CD4-positive, alpha-beta T cell treated with Interleukin-6 for 4 hours (primary cell): ENCODE measurements around the gene STRIP1.

ENCODE experiments used
- DNase-seq: peaks from one replicate; pipeline ENCODE4 v3.0.0-alpha.2; 2020; ENCODE audit warnings: mixed read lengths

The STRIP1 gene

GRCh38 chr1:110034451-110035235, at the start of gene STRIP1:
TSS of gene STRIP1 (plus strand) at chr1:110034624. CDS start at chr1:110034638, 14 bp downstream.
- DNase-seq, result peak; percentile 93

- DNase-seq, result no peak
Measured at GRCh38 chr1:109985247-109986053, 49.0 kb upstream of the STRIP1 start.

GRCh38 chr1:109986054-109986444, 48.4 kb upstream of the STRIP1 start:
- no peak for DNase-seq

GRCh38 chr1:109988349-109988914, 46.0 kb upstream of the STRIP1 start:
- DNase-seq, result no peak

- DNase-seq, result no peak
Measured at GRCh38 chr1:109989506-109990301, 44.7 kb upstream of the STRIP1 start.

- DNase-seq, result no peak
Measured at GRCh38 chr1:109990302-109990653, 44.1 kb upstream of the STRIP1 start.

- DNase-seq, result no peak
Measured at GRCh38 chr1:109991400-109991925, 43.0 kb upstream of the STRIP1 start.

GRCh38 chr1:109993885-109994284, 40.5 kb upstream of the STRIP1 start:
- DNase-seq, result no peak

GRCh38 chr1:109994654-109995053, 39.8 kb upstream of the STRIP1 start:
- no peak for DNase-seq

GRCh38 chr1:109995536-109995935, 38.9 kb upstream of the STRIP1 start:
- no peak for DNase-seq

- DNase-seq, result no peak
Measured at GRCh38 chr1:109996476-109996875, 37.9 kb upstream of the STRIP1 start.

- DNase-seq, result no peak
Measured at GRCh38 chr1:109997204-109997866, 37.1 kb upstream of the STRIP1 start.

- DNase-seq, result no peak
Measured at GRCh38 chr1:109997867-109998229, 36.6 kb upstream of the STRIP1 start.

GRCh38 chr1:110002695-110003094, 31.7 kb upstream of the STRIP1 start:
- DNase-seq, result no peak

- peak; percentile 45 for DNase-seq
Measured at GRCh38 chr1:110003747-110004428, 30.5 kb upstream of the STRIP1 start.

- DNase-seq, result no peak
Measured at GRCh38 chr1:110004583-110004982, 29.8 kb upstream of the STRIP1 start.

GRCh38 chr1:110005971-110006370, 28.5 kb upstream of the STRIP1 start:
- DNase-seq, result no peak

GRCh38 chr1:110006516-110006915, 27.9 kb upstream of the STRIP1 start:
- no peak for DNase-seq

- DNase-seq, result no peak
Measured at GRCh38 chr1:110007046-110007830, 27.2 kb upstream of the STRIP1 start.

GRCh38 chr1:110008971-110009565, 25.4 kb upstream of the STRIP1 start:
- no peak for DNase-seq
